ENCODE measurements around the gene CRPPA.

- TF ChIP-seq ZC3H11A (IDR thresholded peaks at IDR 0.05) = no peak
- no peak for TF ChIP-seq BHLHE40 (IDR thresholded peaks at IDR 0.05; ENCODE audit: low read depth, low read length)
- TF ChIP-seq, protein P1, sequence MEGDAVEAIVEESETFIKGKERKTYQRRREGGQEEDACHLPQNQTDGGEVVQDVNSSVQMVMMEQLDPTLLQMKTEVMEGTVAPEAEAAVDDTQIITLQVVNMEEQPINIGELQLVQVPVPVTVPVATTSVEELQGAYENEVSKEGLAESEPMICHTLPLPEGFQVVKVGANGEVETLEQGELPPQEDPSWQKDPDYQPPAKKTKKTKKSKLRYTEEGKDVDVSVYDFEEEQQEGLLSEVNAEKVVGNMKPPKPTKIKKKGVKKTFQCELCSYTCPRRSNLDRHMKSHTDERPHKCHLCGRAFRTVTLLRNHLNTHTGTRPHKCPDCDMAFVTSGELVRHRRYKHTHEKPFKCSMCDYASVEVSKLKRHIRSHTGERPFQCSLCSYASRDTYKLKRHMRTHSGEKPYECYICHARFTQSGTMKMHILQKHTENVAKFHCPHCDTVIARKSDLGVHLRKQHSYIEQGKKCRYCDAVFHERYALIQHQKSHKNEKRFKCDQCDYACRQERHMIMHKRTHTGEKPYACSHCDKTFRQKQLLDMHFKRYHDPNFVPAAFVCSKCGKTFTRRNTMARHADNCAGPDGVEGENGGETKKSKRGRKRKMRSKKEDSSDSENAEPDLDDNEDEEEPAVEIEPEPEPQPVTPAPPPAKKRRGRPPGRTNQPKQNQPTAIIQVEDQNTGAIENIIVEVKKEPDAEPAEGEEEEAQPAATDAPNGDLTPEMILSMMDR (IDR thresholded peaks at IDR 0.05) = no peak
- TF ChIP-seq POLR2A (IDR thresholded peaks at IDR 0.05; ENCODE audit: low read length) = no peak; the same call in 1 of the 2 replicates
- TF ChIP-seq JUNB (IDR thresholded peaks at IDR 0.05) = no peak
- TF ChIP-seq TP53 (CRISPR knock-in tag; IDR thresholded peaks at IDR 0.05) = no peak
- TF ChIP-seq RCOR1 (IDR thresholded peaks at IDR 0.05; ENCODE audit: low read depth, low read length) = no peak
- TF ChIP-seq MYC (IDR thresholded peaks at IDR 0.05; ENCODE audit: borderline replicate concordance, low read length) = no peak
- no peak for TF ChIP-seq NR3C1 (IDR thresholded peaks at IDR 0.05)
Observed at GRCh38 chr7:16421333-16422102, at the start of gene CRPPA.
